Parathyroid adenoma (tissue), 2 donors: ENCODE results near the gene KBTBD13.

Experiments
- H2AFZ ChIP-seq: fragments of 300-600 bp; sonication (generic); one replicate; pipeline ENCODE4 v1.7.0; 2017; ENCODE audit warnings: antibody characterized with exemption, mild to moderate bottlenecking
- H3K27ac ChIP-seq: fragments of 300-600 bp; sonication (generic); one replicate; pipeline ENCODE4 v1.7.0; 2017
- H3K27me3 ChIP-seq: fragments of 300-600 bp; sonication (generic); one replicate; pipeline ENCODE4 v1.7.0; 2017; ENCODE audit warnings: low read length; ENCODE audit not compliant: control insufficient read depth, insufficient read depth
- H3K36me3 ChIP-seq: fragments of 300-600 bp; sonication (generic); one replicate; pipeline ENCODE4 v1.7.0; 2017; ENCODE audit warnings: low read length; ENCODE audit not compliant: control insufficient read depth, insufficient read depth
- H3K4me1 ChIP-seq: fragments of 300-600 bp; sonication (generic); one replicate; pipeline ENCODE4 v1.7.0; 2017; ENCODE audit warnings: control low read depth
- H3K4me2 ChIP-seq: fragments of 300-600 bp; sonication (generic); one replicate; pipeline ENCODE4 v1.7.0; 2017; ENCODE audit warnings: low read length
- H3K4me3 ChIP-seq: fragments of 300-600 bp; sonication (generic); one replicate; pipeline ENCODE4 v1.7.0; 2017; ENCODE audit warnings: low read depth, low read length
- H3K79me2 ChIP-seq: fragments of 300-600 bp; sonication (generic); one replicate; pipeline ENCODE4 v1.7.0; 2017; ENCODE audit warnings: control low read depth
- H3K9ac ChIP-seq: fragments of 300-600 bp; sonication (generic); one replicate; pipeline ENCODE4 v1.7.0; 2017; ENCODE audit warnings: mild to moderate bottlenecking
- H3K9me3 ChIP-seq: fragments of 300-600 bp; sonication (generic); one replicate; pipeline ENCODE4 v1.7.0; 2017; ENCODE audit warnings: low read length; ENCODE audit not compliant: control insufficient read depth
- TF ChIP-seq, protein P1 (sequence below): fragments of 300-600 bp; sonication (generic); IDR thresholded peaks from one replicate; pipeline ENCODE4 v1.7.0; 2017; ENCODE audit warnings: antibody characterized with exemption, mild to moderate bottlenecking
- donor health status: primary hyperparathyroidism.

Gene KBTBD13

DNA sequence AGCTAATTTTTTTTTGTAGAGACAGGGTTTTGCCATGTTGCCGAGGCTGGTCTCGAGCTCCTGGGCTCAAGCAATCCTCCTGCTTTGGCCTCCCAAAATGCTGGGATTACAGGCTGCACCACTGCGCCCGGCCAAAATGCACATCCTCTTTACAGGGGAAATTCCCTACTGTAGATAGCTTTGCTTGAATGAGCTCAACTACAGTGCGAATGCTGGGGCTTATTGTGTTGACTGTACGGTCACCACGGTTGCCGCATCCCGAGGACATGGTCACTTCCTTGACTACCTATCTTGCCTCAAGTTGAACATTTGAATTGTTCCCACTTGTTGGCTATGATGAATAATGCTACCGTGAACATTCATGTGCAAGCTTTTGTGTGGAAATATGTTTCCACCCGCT, 41.8 kb upstream of the KBTBD13 start:
- H3K27me3 ChIP-seq = no peaks in the 10 kb centered on the region
- no peaks in the 10 kb centered on the region for H3K4me1 ChIP-seq
- no peak overlapping the region for H2AFZ ChIP-seq
- no peak overlapping the region for H3K9ac ChIP-seq
- no peak overlapping the region for H3K4me3 ChIP-seq
- H3K4me2 ChIP-seq = no peak overlapping the region
- H3K27ac ChIP-seq = no peak overlapping the region
- no peaks in the 10 kb centered on the region for H3K79me2 ChIP-seq
- H3K36me3 ChIP-seq = no peaks in the 10 kb centered on the region
- no peaks in the 10 kb centered on the region for H3K9me3 ChIP-seq
- TF ChIP-seq, protein P1, sequence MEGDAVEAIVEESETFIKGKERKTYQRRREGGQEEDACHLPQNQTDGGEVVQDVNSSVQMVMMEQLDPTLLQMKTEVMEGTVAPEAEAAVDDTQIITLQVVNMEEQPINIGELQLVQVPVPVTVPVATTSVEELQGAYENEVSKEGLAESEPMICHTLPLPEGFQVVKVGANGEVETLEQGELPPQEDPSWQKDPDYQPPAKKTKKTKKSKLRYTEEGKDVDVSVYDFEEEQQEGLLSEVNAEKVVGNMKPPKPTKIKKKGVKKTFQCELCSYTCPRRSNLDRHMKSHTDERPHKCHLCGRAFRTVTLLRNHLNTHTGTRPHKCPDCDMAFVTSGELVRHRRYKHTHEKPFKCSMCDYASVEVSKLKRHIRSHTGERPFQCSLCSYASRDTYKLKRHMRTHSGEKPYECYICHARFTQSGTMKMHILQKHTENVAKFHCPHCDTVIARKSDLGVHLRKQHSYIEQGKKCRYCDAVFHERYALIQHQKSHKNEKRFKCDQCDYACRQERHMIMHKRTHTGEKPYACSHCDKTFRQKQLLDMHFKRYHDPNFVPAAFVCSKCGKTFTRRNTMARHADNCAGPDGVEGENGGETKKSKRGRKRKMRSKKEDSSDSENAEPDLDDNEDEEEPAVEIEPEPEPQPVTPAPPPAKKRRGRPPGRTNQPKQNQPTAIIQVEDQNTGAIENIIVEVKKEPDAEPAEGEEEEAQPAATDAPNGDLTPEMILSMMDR = no peak

DNA sequence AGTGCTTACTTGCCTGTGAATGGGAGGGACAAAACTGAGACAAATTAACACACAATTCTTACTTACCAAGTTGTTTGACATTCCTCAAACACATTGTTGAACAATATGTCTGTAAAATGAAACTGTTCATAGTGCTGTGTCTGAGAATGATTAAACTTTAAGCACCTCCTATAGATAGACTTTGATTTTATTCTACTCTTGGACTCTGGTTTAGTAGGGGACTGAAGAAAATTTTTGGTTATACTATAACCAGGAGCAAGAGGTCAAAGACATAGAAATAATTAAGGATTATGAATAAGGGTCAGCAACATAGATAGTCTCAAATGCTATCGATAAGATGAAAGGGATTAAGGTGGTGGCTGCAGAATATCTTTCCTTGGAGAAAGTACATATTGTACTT, 39.2 kb upstream of the KBTBD13 start:
- H3K4me1 ChIP-seq = no peaks in the 10 kb centered on the region
- TF ChIP-seq, protein P1 = no peak
- H3K4me2 ChIP-seq = no peak overlapping the region
- H2AFZ ChIP-seq = no peak overlapping the region
- H3K9me3 ChIP-seq = no peaks in the 10 kb centered on the region
- H3K27me3 ChIP-seq = no peaks in the 10 kb centered on the region
- no peak overlapping the region for H3K9ac ChIP-seq
- no peak overlapping the region for H3K4me3 ChIP-seq
- H3K36me3 ChIP-seq = no peaks in the 10 kb centered on the region
- no peaks in the 10 kb centered on the region for H3K79me2 ChIP-seq
- H3K27ac ChIP-seq = no peak overlapping the region

DNA sequence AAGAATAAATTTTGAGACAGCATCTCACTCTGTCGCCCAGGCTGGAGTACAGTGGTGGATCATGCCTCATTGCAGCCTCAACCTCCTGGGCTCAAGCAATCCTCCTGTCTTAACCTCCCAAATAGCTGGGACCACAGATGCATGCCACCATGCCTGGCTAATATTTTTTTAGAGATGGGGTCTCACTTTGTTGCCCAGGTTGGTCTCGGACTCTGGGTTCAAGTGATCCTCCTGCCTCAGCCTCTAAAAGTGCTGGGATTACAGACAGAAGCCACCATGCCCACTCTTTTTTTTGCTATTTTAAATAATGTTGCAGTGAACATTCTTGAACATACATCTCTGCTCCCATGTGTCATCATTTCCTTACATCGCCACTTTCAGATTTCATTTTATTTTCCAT, 38.1 kb upstream of the KBTBD13 start:
- TF ChIP-seq, protein P1 = no peak
- Histone ChIP-seq H3K9me3 (no peaks in the 10 kb centered on the region), H3K27me3 (no peaks in the 10 kb centered on the region), H2AFZ (no peak overlapping the region), H3K9ac (no peak overlapping the region), H3K79me2 (no peaks in the 10 kb centered on the region), H3K36me3 (no peaks in the 10 kb centered on the region), H3K4me2 (no peak overlapping the region), H3K27ac (no peak overlapping the region), H3K4me1 (no peaks in the 10 kb centered on the region), H3K4me3 (no peak overlapping the region)

DNA sequence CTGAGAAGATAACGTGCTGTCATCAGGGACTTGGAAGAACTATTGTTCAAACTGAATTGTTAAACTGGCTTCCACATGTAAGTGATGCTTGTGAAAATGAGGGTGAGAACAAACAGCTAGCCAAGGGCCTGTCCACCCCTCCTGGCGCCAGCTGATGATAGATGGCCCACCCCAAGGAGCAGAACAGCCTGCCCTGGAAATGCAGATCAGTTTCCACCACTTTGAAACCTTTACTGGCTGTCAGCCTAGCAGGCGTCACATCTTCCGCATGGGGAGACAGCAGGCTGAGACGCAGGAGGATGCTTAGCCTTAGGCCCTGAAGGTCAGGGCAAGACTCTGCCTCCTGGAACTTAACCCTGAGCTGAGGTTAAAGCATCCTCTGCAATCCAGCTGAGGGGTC, 37.7 kb upstream of the KBTBD13 start:
- no peak overlapping the region for H3K4me3 ChIP-seq
- H3K9ac ChIP-seq = no peak overlapping the region
- TF ChIP-seq, protein P1 = no peak

DNA sequence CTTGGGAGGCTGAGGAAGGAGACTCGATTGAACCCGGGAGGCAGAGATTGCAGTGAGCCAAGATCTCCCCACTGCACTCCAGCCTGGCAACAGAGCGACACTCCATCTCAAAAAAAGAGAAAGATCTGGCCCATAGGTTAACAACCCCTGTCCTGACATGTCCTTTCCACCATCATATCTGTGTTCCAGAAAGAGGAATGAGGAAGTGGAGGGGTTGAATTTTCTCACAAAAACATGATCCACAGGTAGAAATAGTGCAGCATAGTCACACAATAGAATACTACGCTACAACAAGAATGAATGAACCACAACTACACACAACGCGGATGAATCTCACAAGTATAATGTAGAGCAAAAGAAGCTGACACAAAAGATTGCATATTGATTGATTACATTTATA, 36.1 kb upstream of the KBTBD13 start:
- no peaks in the 10 kb centered on the region for H3K27me3 ChIP-seq
- H3K79me2 ChIP-seq = no peaks in the 10 kb centered on the region
- no peak overlapping the region for H3K4me3 ChIP-seq
- no peak overlapping the region for H3K9ac ChIP-seq
- H3K4me2 ChIP-seq = no peak overlapping the region
- TF ChIP-seq, protein P1 = no peak
- H3K36me3 ChIP-seq = no peaks in the 10 kb centered on the region
- no peak overlapping the region for H2AFZ ChIP-seq
- H3K4me1 ChIP-seq = no peaks in the 10 kb centered on the region
- H3K27ac ChIP-seq = no peak overlapping the region
- H3K9me3 ChIP-seq = no peaks in the 10 kb centered on the region

More for the DNA sequence above, 37.7 kb upstream of the KBTBD13 start:
- no peaks in the 10 kb centered on the region for H3K79me2 ChIP-seq
- H3K9me3 ChIP-seq = no peaks in the 10 kb centered on the region
- H3K4me1 ChIP-seq = no peaks in the 10 kb centered on the region
- H2AFZ ChIP-seq = no peak overlapping the region
- H3K4me2 ChIP-seq = no peak overlapping the region
- no peaks in the 10 kb centered on the region for H3K27me3 ChIP-seq
- H3K27ac ChIP-seq = no peak overlapping the region
- H3K36me3 ChIP-seq = no peaks in the 10 kb centered on the region
